Measurements from ENCODE around the gene CACNA1I.

CACNA1I gene

GRCh38 chr22:39669432-39669831, 98.9 kb downstream of the CACNA1I start:
- in situ Hi-C loops (cut with HindIII; ENCODE audit: low sequenced_read_pairs) = no loop called here
- no peak for TF ChIP-seq CTCF (IDR thresholded peaks at IDR 0.05; ENCODE audit: low read depth, low read length, missing control alignments)
- DNase-seq (ENCODE audit: low read depth) = no peak
- H3K4me3 ChIP-seq (ENCODE audit: low read depth, low read length) = no peak overlapping the region

GRCh38 chr22:39671936-39672335, 101.4 kb downstream of the CACNA1I start:
- TF ChIP-seq CTCF (IDR thresholded peaks at IDR 0.05; ENCODE audit: low read depth, low read length, missing control alignments) = no peak
- DNase-seq (ENCODE audit: low read depth) = no peak
- H3K4me3 ChIP-seq (ENCODE audit: low read depth, low read length) = no peak overlapping the region
- in situ Hi-C loops (cut with HindIII; ENCODE audit: low sequenced_read_pairs) = no loop called here

- TF ChIP-seq CTCF (IDR thresholded peaks at IDR 0.05; ENCODE audit: low read depth, low read length, missing control alignments) = no peak
- DNase-seq (ENCODE audit: low read depth) = no peak
- in situ Hi-C loops (cut with HindIII; ENCODE audit: low sequenced_read_pairs) = no loop called here
- no peak overlapping the region for H3K4me3 ChIP-seq (ENCODE audit: low read depth, low read length)
Measured at GRCh38 chr22:39674536-39674935, 104.0 kb downstream of the CACNA1I start.

GRCh38 chr22:39675947-39676346, 105.4 kb downstream of the CACNA1I start:
- no peak for TF ChIP-seq CTCF (IDR thresholded peaks at IDR 0.05; ENCODE audit: low read depth, low read length, missing control alignments)
- no peak for DNase-seq (ENCODE audit: low read depth)
- H3K4me3 ChIP-seq (ENCODE audit: low read depth, low read length) = no peak overlapping the region
- in situ Hi-C loops (cut with HindIII; ENCODE audit: low sequenced_read_pairs) = no loop called here

- no peak for DNase-seq (ENCODE audit: low read depth)
- in situ Hi-C loops (cut with HindIII; ENCODE audit: low sequenced_read_pairs) = no loop called here
- H3K4me3 ChIP-seq (ENCODE audit: low read depth, low read length) = no peak overlapping the region
- no peak for TF ChIP-seq CTCF (IDR thresholded peaks at IDR 0.05; ENCODE audit: low read depth, low read length, missing control alignments)
Measured at GRCh38 chr22:39677967-39678366, 107.4 kb downstream of the CACNA1I start.

GRCh38 chr22:39678862-39679490, 108.4 kb downstream of the CACNA1I start:
- in situ Hi-C loops (cut with HindIII; ENCODE audit: low sequenced_read_pairs) = no loop called here
- H3K4me3 ChIP-seq (ENCODE audit: low read depth, low read length) = no peak overlapping the region
- no peak for DNase-seq (ENCODE audit: low read depth)
- TF ChIP-seq CTCF (IDR thresholded peaks at IDR 0.05; ENCODE audit: low read depth, low read length, missing control alignments) = no peak

Measured in astrocyte of the cerebellum (primary cell).